GM12878 (cell line): ENCODE measurements around the gene MSH5. TPM values are rescaled to one million over a fixed set of nuclear protein-coding genes. Genes with fewer than 3 reads are reported as not detected.

Source experiments
- ATAC-seq: fragments of 200-7000 bp; cut with Tn5 transposase; 3 replicates; pipeline ENCODE4 v1.9.1; 2020; ENCODE audit warnings: mild to moderate bottlenecking, moderate library complexity
- BruUV-seq: library from RNA; stranded (reverse); fragments of 400-500 nt; replicated peaks from 2 replicates; lab custom pipeline; 2021; lab: Mats Ljungman, UMichigan
- CTCF ChIA-PET: fragments of 300-600 bp; sonication (Branson Sonifier 250); formaldehyde crosslinking; extraction: SDS; loops from one replicate; lab custom pipeline; 2021; ENCODE audit warnings: inconsistent platforms; lab: Yijun Ruan, JAX
- POLR2A ChIA-PET: fragments of 350-600 bp; formaldehyde crosslinking; extraction: SDS; loops from one replicate; lab custom pipeline; 2021; ENCODE audit warnings: inconsistent platforms; lab: Charles Lee
- RAD21 ChIA-PET: fragments of 300-600 bp; sonication (Branson Sonifier 250); formaldehyde crosslinking; loops from one replicate; lab custom pipeline; 2023; ENCODE audit warnings: antibody characterized with exemption; ENCODE audit not compliant: unreplicated experiment; lab: Charles Lee
- SMC1A ChIA-PET: fragments of 300-600 bp; sonication (Branson Sonifier 250); formaldehyde crosslinking; loops from one replicate; lab custom pipeline; 2023; ENCODE audit not compliant: unreplicated experiment, uncharacterized antibody; lab: Charles Lee
- DNase-seq: peaks from one replicate; pipeline ENCODE4 v3.0.0-alpha.2; 2011; ENCODE audit warnings: low read depth, low spot score
- FAIRE-seq: peaks from 3 replicates; lab custom pipeline; 2011; peaks lifted over from hg19 to GRCh38; lab: Jason Lieb, UNC
- H2AFZ ChIP-seq: 2 replicates; pipeline ENCODE4 v1.6.0; 2011; ENCODE audit warnings: low read depth, low read length, control low read depth; ENCODE audit not compliant: control insufficient read depth
- H3K27ac ChIP-seq: 2 replicates; pipeline ENCODE4 v1.5.1; 2011; ENCODE audit warnings: control low read depth; ENCODE audit not compliant: control insufficient read depth, insufficient read depth
- H3K27me3 ChIP-seq, 2 experiments: replicated peaks in 1 of 2; 2 replicates each; pipeline versions ENCODE4 v1.6.0 to v1.6.1; 2011; ENCODE audit warnings: low read length in 1 of 2; ENCODE audit not compliant: control insufficient read depth in 2 of 2, insufficient read depth in 2 of 2
- H3K36me3 ChIP-seq, 2 experiments: 2 replicates each; pipeline ENCODE4 v1.5.1; 2011; ENCODE audit warnings: low read length in 1 of 2; ENCODE audit not compliant: control insufficient read depth in 2 of 2, insufficient read depth in 2 of 2
- H3K4me1 ChIP-seq: 2 replicates; pipeline ENCODE4 v1.6.1; 2011; ENCODE audit warnings: mild to moderate bottlenecking, low read length, moderate library complexity, mixed read lengths; ENCODE audit not compliant: control insufficient read depth, insufficient read depth
- H3K4me2 ChIP-seq: 2 replicates; pipeline ENCODE4 v1.6.0; 2011; ENCODE audit warnings: control low read depth; ENCODE audit not compliant: control insufficient read depth, insufficient read depth
- H3K4me3 ChIP-seq: fragments of 200-600 bp; sonication (generic); 2 replicates; pipeline ENCODE4 v1.5.1; 2016
- H3K79me2 ChIP-seq: 2 replicates; pipeline ENCODE4 v1.6.0; 2011; ENCODE audit warnings: low read length; ENCODE audit not compliant: control insufficient read depth, insufficient read depth
- H3K9ac ChIP-seq: 2 replicates; pipeline ENCODE4 v1.8.0; 2011; ENCODE audit warnings: low read length, control low read depth, mixed read lengths; ENCODE audit not compliant: control insufficient read depth, insufficient read depth
- H3K9me3 ChIP-seq: replicated peaks from 3 replicates; pipeline ENCODE4 v1.5.1; 2011; ENCODE audit warnings: mild to moderate bottlenecking, low read length; ENCODE audit not compliant: control insufficient read depth, insufficient read depth
- H4K20me1 ChIP-seq: 2 replicates; pipeline ENCODE4 v1.6.0; 2011; ENCODE audit not compliant: control insufficient read depth, insufficient read depth
- CBX5 ChIP-seq: sonication (generic); IDR thresholded peaks from 2 replicates; pipeline ENCODE4 v1.6.1; 2016; ENCODE audit warnings: low read depth, moderate library complexity, mild to moderate bottlenecking, inconsistent platforms
- CHD4 ChIP-seq: fragments of 200-600 bp; sonication (generic); IDR thresholded peaks from 2 replicates; pipeline ENCODE4 v1.6.1; 2016; ENCODE audit warnings: mild to moderate bottlenecking
- CREB1 ChIP-seq: IDR thresholded peaks from 2 replicates; pipeline ENCODE4 v1.6.1; 2012; ENCODE audit warnings: low read depth, mild to moderate bottlenecking, inconsistent platforms
- CREM ChIP-seq: IDR thresholded peaks from 2 replicates; pipeline ENCODE4 v1.6.1; 2014; ENCODE audit warnings: antibody characterized with exemption, low read depth
- EGR1 ChIP-seq, 2 experiments: IDR thresholded peaks; 1 replicate in 1 of 2; 2 replicates in 1 of 2; pipeline ENCODE4 v1.6.1; 2011 to 2012; ENCODE audit warnings: low read depth in 2 of 2, low read length in 2 of 2, borderline replicate concordance in 1 of 2, mild to moderate bottlenecking in 1 of 2, moderate library complexity in 1 of 2
- FOXK2 ChIP-seq: fragments of 450-650 bp; IDR thresholded peaks from 2 replicates; pipeline ENCODE4 v1.6.1; 2017; ENCODE audit warnings: mild to moderate bottlenecking, moderate library complexity
- HDGF ChIP-seq: fragments of 450-650 bp; IDR thresholded peaks from 2 replicates; pipeline ENCODE4 v1.6.1; 2016; ENCODE audit warnings: antibody characterized with exemption
- IKZF1 ChIP-seq: fragments of 450-650 bp; conservative IDR thresholded peaks from 2 replicates; pipeline ENCODE4 v1.6.1; 2017; ENCODE audit warnings: antibody characterized with exemption, mild to moderate bottlenecking
- NR2F1 ChIP-seq: fragments of 450-650 bp; conservative IDR thresholded peaks from 2 replicates; pipeline ENCODE4 v1.6.1; 2017; ENCODE audit warnings: mild to moderate bottlenecking
- PKNOX1 ChIP-seq: fragments of 450-650 bp; IDR thresholded peaks from 2 replicates; pipeline ENCODE4 v1.6.1; 2016; ENCODE audit warnings: mild to moderate bottlenecking
- POLR2A ChIP-seq: IDR thresholded peaks from 2 replicates; pipeline ENCODE4 v1.6.1; 2011; ENCODE audit warnings: low read depth, mild to moderate bottlenecking, low read length
- SPI1 ChIP-seq: IDR thresholded peaks from 2 replicates; pipeline ENCODE4 v1.6.1; 2011; ENCODE audit warnings: low read depth, mild to moderate bottlenecking, low read length, moderate library complexity, borderline replicate concordance; ENCODE audit not compliant: insufficient read depth
- STAT3 ChIP-seq: IDR thresholded peaks from 2 replicates; pipeline ENCODE4 v1.6.1; 2011; ENCODE audit warnings: low read depth, low read length, improper control_type of control experiment
- TCF3 ChIP-seq: IDR thresholded peaks from 2 replicates; pipeline ENCODE4 v1.6.1; 2012; ENCODE audit warnings: low read depth, mild to moderate bottlenecking, low read length, borderline replicate concordance; ENCODE audit not compliant: insufficient read depth
- YY1 ChIP-seq: IDR thresholded peaks from 2 replicates; pipeline ENCODE4 v1.6.1; 2011; ENCODE audit warnings: low read depth, mild to moderate bottlenecking, low read length
- ZNF207 ChIP-seq: fragments of 450-650 bp; IDR thresholded peaks from 2 replicates; pipeline ENCODE4 v1.6.1; 2014; ENCODE audit warnings: antibody characterized with exemption, mild to moderate bottlenecking, borderline replicate concordance
- WGBS: methylation state at CpG from one replicate; pipeline ENCODE4 v1.1.6; 2016; ENCODE audit warnings: low lambda C conversion rate; ENCODE audit not compliant: insufficient replicate concordance, insufficient coverage; ENCODE audit errors: missing lambda C conversion rate; 5-methylcytosine and 5-hydroxymethylcytosine counted together
- in situ Hi-C: fragments of 300-500 bp; cut with MboI; formaldehyde crosslinking; loops from 9 replicates; pipeline ENCODE4 v1.14.3; 2018; ENCODE audit warnings: mixed read lengths
- intact Hi-C: fragments of 100-400 bp; cut with micrococcal nuclease; formaldehyde crosslinking; loops from one replicate; pipeline ENCODE4 v1.14.2; 2022; ENCODE audit not compliant: unreplicated experiment
- polyA plus RNA-seq, 11 experiments: library from polyadenylated mRNA; depleted of rRNA in 4 of 11; unstranded in 6 of 11; stranded (reverse) in 5 of 11; fragments of >200 nt; fragmentation: Nextera tagmentation in 4 of 11; fragmentation: Illumina TruSeq in 1 of 11; extraction: Ambion mirVana in 4 of 11; extraction: Trizol in 1 of 11; gene quantifications; 1 replicate in 1 of 11; 2 replicates in 10 of 11; pipeline versions ENCODE4 v1.2.1 to v1.2.3, GENCODE V29; 2011 to 2016; ENCODE audit warnings: inconsistent platforms in 2 of 11, missing spikeins in 2 of 11, low read depth in 1 of 11
- total RNA-seq, 4 experiments: library from RNA; depleted of rRNA in 3 of 4; stranded (reverse); fragments of >200 nt in 3 of 4; fragmentation: Illumina TruSeq in 1 of 4; extraction: Trizol in 1 of 4; gene quantifications; 2 replicates each; pipeline versions ENCODE4 v1.2.1 to v1.2.3, GENCODE V29; 2013 to 2021

Gene MSH5
- total and polyA plus RNA-seq, 10 of the 15 experiments (the other 5 are each of a cell fraction or from before 2014, with no cell fraction given): 9.1 to 52.7 (median 30.0) TPM

- peak; percentile 61 for TF ChIP-seq POLR2A
- no peak for TF ChIP-seq EGR1 (IDR thresholded peaks at IDR 0.05; ENCODE audit: borderline replicate concordance in 1 of 2, low read depth in 2 of 2, low read length in 2 of 2)
- TF ChIP-seq YY1: 0 out of 2 replicates have a peak, but pooled peaks have one; percentile 51
- no peak for TF ChIP-seq ZNF207
- TF ChIP-seq PKNOX1: 0 out of 2 replicates have a peak, but pooled peaks have one; percentile 36
- no peak for TF ChIP-seq HDGF
- 0 out of 2 replicates have a peak, but pooled peaks have one; percentile 82 for TF ChIP-seq TCF3
- TF ChIP-seq CREM: peak; percentile 64; the same call in 1 of the 2 replicates
- TF ChIP-seq NR2F1: no peak
- TF ChIP-seq IKZF1: peak; percentile 19; the same call in 1 of the 2 replicates
- TF ChIP-seq STAT3: no peak
- TF ChIP-seq CBX5: no peak
- no peak for TF ChIP-seq FOXK2
- TF ChIP-seq CHD4: no peak
- peak; percentile 71 for TF ChIP-seq CREB1
- peak; percentile 98 for TF ChIP-seq SPI1
- no peaks in the 10 kb centered on the region for H3K27me3 ChIP-seq
- H3K9me3 ChIP-seq: no peaks in the 10 kb centered on the region
- WGBS: 44% methylated on average over 7 of the region's 7 CpGs
- H3K4me2 ChIP-seq: peak overlapping the region; percentile 41; the same call in 1 of the 2 replicates
- in situ Hi-C loops (no loop called here), intact Hi-C loops (no loop called here)
- DNase-seq: no peak
- peaks cover 0 to 7% of the 10 kb centered on the region in 2 experiments; a peak in 3 of 4 replicates for H3K36me3 ChIP-seq
- 0 out of 2 replicates have a peak overlapping the region, but pooled peaks have one; percentile 15 for H3K9ac ChIP-seq
- H3K4me1 ChIP-seq: peaks cover 24% of the 10 kb centered on the region
- ATAC-seq: peak; percentile 44
- peak overlapping the region; percentile 60 for H3K27ac ChIP-seq
- H3K79me2 ChIP-seq: no peaks in the 10 kb centered on the region
- ChIA-PET CTCF (interaction anchor here (0.6 to 15.8 kb wide), 5 partner anchors 8 to 132 kb away, joined by 3 to 208 read pairs (median 4); partner anchors contain the start of gene MSH5), RAD21 (interaction anchor here (1.4 kb wide), 2 partner anchors 11 to 103 kb away, joined by 5 to 11 read pairs; no protein-coding TSS in a partner anchor), SMC1A (interaction anchor here (1.7 to 5.3 kb wide), 3 partner anchors 12 to 103 kb away, joined by 6 to 45 read pairs (median 7); partner anchors contain the start of genes CLIC1 and MSH5), POLR2A (interaction anchor here (1.0 to 1.6 kb wide), 5 partner anchors 9 to 104 kb away, joined by 3 to 6 read pairs (median 5); partner anchors contain the start of genes ABHD16A and CLIC1)
- H3K4me3 ChIP-seq: no peak overlapping the region
- H2AFZ ChIP-seq: peak overlapping the region; percentile 86
- no peaks in the 10 kb centered on the region for H4K20me1 ChIP-seq
- FAIRE-seq: peak; percentile 99
- BruUV-seq: no TSS peak
Observed at GRCh38 chr6:31727034-31727716, 12.6 kb upstream of the MSH5 start.
